HEK293T (cell line): ENCODE data around the gene OCA2.

ENCODE experiments used
- CTCF ChIA-PET: fragments of 350-600 bp; formaldehyde crosslinking; extraction: SDS; loops from one replicate; lab custom pipeline; 2021; ENCODE audit warnings: antibody characterized with exemption, inconsistent platforms; lab: Yijun Ruan, JAX
- POLR2A ChIA-PET: fragments of 350-600 bp; formaldehyde crosslinking; extraction: SDS; loops from one replicate; lab custom pipeline; 2020; ENCODE audit warnings: antibody characterized with exemption, inconsistent platforms; lab: Yijun Ruan, JAX
- DNase-seq: peaks from one replicate; pipeline ENCODE4 v3.0.0; 2012; ENCODE audit warnings: mixed read lengths; ENCODE audit errors: extremely low spot score
- ARNT ChIP-seq: fragments of 450-650 bp; IDR thresholded peaks from 2 replicates; pipeline ENCODE4 v1.6.1; 2017; ENCODE audit warnings: mild to moderate bottlenecking
- BHLHE40 ChIP-seq: fragments of 450-650 bp; IDR thresholded peaks from 2 replicates; pipeline ENCODE4 v1.6.1; 2016; ENCODE audit warnings: mild to moderate bottlenecking, moderate library complexity, borderline replicate concordance
- CTBP1 ChIP-seq: fragments of 450-650 bp; IDR thresholded peaks from 2 replicates; pipeline ENCODE4 v1.6.1; 2016; ENCODE audit warnings: borderline replicate concordance
- ELF4 ChIP-seq: fragments of 450-650 bp; IDR thresholded peaks from 2 replicates; pipeline ENCODE4 v1.6.1; 2017; ENCODE audit warnings: antibody characterized with exemption
- FOXA1 ChIP-seq: fragments of 450-650 bp; IDR thresholded peaks from 2 replicates; pipeline ENCODE4 v1.6.1; 2016; ENCODE audit warnings: mild to moderate bottlenecking
- FOXK2 ChIP-seq: fragments of 450-650 bp; IDR thresholded peaks from 2 replicates; pipeline ENCODE4 v1.6.1; 2016; ENCODE audit warnings: mild to moderate bottlenecking
- FOXM1 ChIP-seq: fragments of 450-650 bp; IDR thresholded peaks from 2 replicates; pipeline ENCODE4 v1.6.1; 2017; ENCODE audit warnings: mild to moderate bottlenecking, borderline replicate concordance
- HDGF ChIP-seq: fragments of 450-650 bp; IDR thresholded peaks from 2 replicates; pipeline ENCODE4 v1.6.1; 2017; ENCODE audit warnings: antibody characterized with exemption, borderline replicate concordance
- L3MBTL2 ChIP-seq: fragments of 450-650 bp; conservative IDR thresholded peaks from 2 replicates; pipeline ENCODE4 v1.6.1; 2016; ENCODE audit warnings: mild to moderate bottlenecking
- LEF1 ChIP-seq: fragments of 450-650 bp; IDR thresholded peaks from 2 replicates; pipeline ENCODE4 v1.6.1; 2017; ENCODE audit warnings: mild to moderate bottlenecking, borderline replicate concordance
- NFRKB ChIP-seq: fragments of 450-650 bp; IDR thresholded peaks from 2 replicates; pipeline ENCODE4 v1.6.1; 2016; ENCODE audit warnings: mild to moderate bottlenecking, moderate library complexity
- PKNOX1 ChIP-seq: fragments of 450-650 bp; IDR thresholded peaks from 2 replicates; pipeline ENCODE4 v1.6.1; 2016
- SP1 ChIP-seq: fragments of 450-650 bp; IDR thresholded peaks from 2 replicates; pipeline ENCODE4 v1.6.1; 2017
- SUZ12 ChIP-seq: fragments of 450-650 bp; IDR thresholded peaks from 2 replicates; pipeline ENCODE4 v1.6.1; 2016; ENCODE audit warnings: mild to moderate bottlenecking
- TARDBP ChIP-seq: fragments of 450-650 bp; IDR thresholded peaks from 2 replicates; pipeline ENCODE4 v1.6.1; 2016
- ZNF384 ChIP-seq: fragments of 450-650 bp; IDR thresholded peaks from 2 replicates; pipeline ENCODE4 v1.6.1; 2016

OCA2 gene

GRCh38 chr15:27863000-27863399, 236.1 kb downstream of the OCA2 start:
- ChIA-PET CTCF (no interaction called here), POLR2A (no interaction called here)
- no peak for TF ChIP-seq TARDBP
- TF ChIP-seq ARNT, result no peak
- TF ChIP-seq LEF1, result no peak
- no peak for TF ChIP-seq SP1
- TF ChIP-seq FOXM1, result no peak
- TF ChIP-seq ELF4, result no peak
- TF ChIP-seq ZNF384, result no peak
- no peak for TF ChIP-seq FOXA1
- TF ChIP-seq BHLHE40, result no peak
- no peak for TF ChIP-seq FOXK2
- no peak for TF ChIP-seq CTBP1
- TF ChIP-seq SUZ12, result no peak
- TF ChIP-seq HDGF, result no peak
- TF ChIP-seq NFRKB, result no peak
- TF ChIP-seq L3MBTL2, result no peak
- no peak for TF ChIP-seq PKNOX1
- DNase-seq, result no peak

- no peak for DNase-seq
- ChIA-PET CTCF (no interaction called here), POLR2A (no interaction called here)
- TF ChIP-seq CTBP1, result no peak
Observed at GRCh38 chr15:27861171-27861570, 237.9 kb downstream of the OCA2 start.

GRCh38 chr15:27855137-27855536, 244.0 kb downstream of the OCA2 start:
- no peak for TF ChIP-seq SP1
- TF ChIP-seq FOXK2, result no peak
- TF ChIP-seq ELF4, result no peak
- no peak for TF ChIP-seq BHLHE40
- no peak for TF ChIP-seq TARDBP
- TF ChIP-seq LEF1, result no peak
- no peak for TF ChIP-seq FOXA1
- TF ChIP-seq FOXM1, result no peak
- no peak for DNase-seq
- ChIA-PET CTCF (no interaction called here), POLR2A (no interaction called here)

- no peak for TF ChIP-seq SUZ12
- no peak for TF ChIP-seq HDGF
- TF ChIP-seq FOXM1, result no peak
- TF ChIP-seq NFRKB, result no peak
- TF ChIP-seq SP1, result no peak
- no peak for TF ChIP-seq FOXK2
- no peak for TF ChIP-seq FOXA1
- CTCF ChIA-PET, result no interaction called here
- POLR2A ChIA-PET, result no interaction called here
- no peak for DNase-seq
Observed at GRCh38 chr15:27854601-27855000, 244.5 kb downstream of the OCA2 start.

GRCh38 chr15:27853624-27854455, 245.3 kb downstream of the OCA2 start:
- TF ChIP-seq FOXK2 (no peak), FOXA1 (no peak), LEF1 (no peak), FOXM1 (no peak), HDGF (no peak), NFRKB (no peak), ARNT (no peak), L3MBTL2 (no peak), CTBP1 (no peak), TARDBP (no peak), SUZ12 (no peak), SP1 (no peak)
- no peak for DNase-seq
- ChIA-PET POLR2A (no interaction called here), CTCF (no interaction called here)

GRCh38 chr15:27851858-27852210, 247.3 kb downstream of the OCA2 start:
- CTCF ChIA-PET, result no interaction called here
- POLR2A ChIA-PET, result no interaction called here
- DNase-seq, result no peak
- TF ChIP-seq CTBP1, result no peak
- TF ChIP-seq NFRKB, result no peak
- TF ChIP-seq FOXA1, result no peak
- no peak for TF ChIP-seq FOXK2
- no peak for TF ChIP-seq LEF1
- TF ChIP-seq SP1, result no peak
- TF ChIP-seq L3MBTL2, result no peak
- no peak for TF ChIP-seq FOXM1
- TF ChIP-seq TARDBP, result no peak
- TF ChIP-seq SUZ12, result no peak

GRCh38 chr15:27850981-27851857, 247.9 kb downstream of the OCA2 start:
- CTCF ChIA-PET, result no interaction called here
- no peak for TF ChIP-seq SP1
- TF ChIP-seq ZNF384, result no peak
- TF ChIP-seq HDGF, result no peak
- no peak for TF ChIP-seq TARDBP
- TF ChIP-seq FOXM1, result no peak
- TF ChIP-seq BHLHE40, result no peak
- no peak for TF ChIP-seq PKNOX1
- TF ChIP-seq LEF1, result no peak
- no peak for TF ChIP-seq FOXK2
- TF ChIP-seq NFRKB, result no peak
- no peak for TF ChIP-seq CTBP1
- TF ChIP-seq FOXA1, result no peak
- TF ChIP-seq ELF4, result no peak
- POLR2A ChIA-PET, result no interaction called here
- DNase-seq, result no peak
